HG03520 (cell line): ENCODE results near the gene PID1.

Experiments
- ATAC-seq: cut with Tn5 transposase; IDR thresholded peaks from one replicate; pipeline ENCODE4 v1.9.1; 2021; ENCODE audit warnings: mild to moderate bottlenecking, moderate library complexity; ENCODE audit not compliant: unreplicated experiment

The PID1 gene

GRCh38 chr2:229033816-229034215 is 237.3 kb downstream of the PID1 start:
- ATAC-seq, result no peak

GRCh38 chr2:229032608-229033234 is 238.4 kb downstream of the PID1 start:
- no peak for ATAC-seq

GRCh38 chr2:229027353-229028105 is 243.6 kb downstream of the PID1 start:
- no peak for ATAC-seq

- ATAC-seq, result no peak
Measured at GRCh38 chr2:229025653-229026052, 245.4 kb downstream of the PID1 start.

GRCh38 chr2:229022652-229023051 is 248.4 kb downstream of the PID1 start:
- no peak for ATAC-seq

- no peak for ATAC-seq
Measured at GRCh38 chr2:229022071-229022470, 249.0 kb downstream of the PID1 start.

- no peak for ATAC-seq
Measured at GRCh38 chr2:229009816-229010215, 261.3 kb downstream of the PID1 start.

GRCh38 chr2:229003256-229003655 is 267.8 kb downstream of the PID1 start:
- ATAC-seq, result no peak

- no peak for ATAC-seq
Measured at GRCh38 chr2:229001196-229001595, 269.9 kb downstream of the PID1 start.

GRCh38 chr2:228999326-228999725 is 271.8 kb downstream of the PID1 start:
- no peak for ATAC-seq

GRCh38 chr2:228988786-228989185 is 282.3 kb downstream of the PID1 start:
- no peak for ATAC-seq

GRCh38 chr2:228987441-228988155 is 283.5 kb downstream of the PID1 start:
- ATAC-seq, result no peak

- ATAC-seq, result no peak
Measured at GRCh38 chr2:228986961-228987360, 284.1 kb downstream of the PID1 start.

- no peak for ATAC-seq
Measured at GRCh38 chr2:228983700-228984099, 287.4 kb downstream of the PID1 start.

GRCh38 chr2:228974169-228974568 is 296.9 kb downstream of the PID1 start:
- ATAC-seq, result no peak
